ENCODE measurements around the gene FAR1.

FAR1 gene

DNA sequence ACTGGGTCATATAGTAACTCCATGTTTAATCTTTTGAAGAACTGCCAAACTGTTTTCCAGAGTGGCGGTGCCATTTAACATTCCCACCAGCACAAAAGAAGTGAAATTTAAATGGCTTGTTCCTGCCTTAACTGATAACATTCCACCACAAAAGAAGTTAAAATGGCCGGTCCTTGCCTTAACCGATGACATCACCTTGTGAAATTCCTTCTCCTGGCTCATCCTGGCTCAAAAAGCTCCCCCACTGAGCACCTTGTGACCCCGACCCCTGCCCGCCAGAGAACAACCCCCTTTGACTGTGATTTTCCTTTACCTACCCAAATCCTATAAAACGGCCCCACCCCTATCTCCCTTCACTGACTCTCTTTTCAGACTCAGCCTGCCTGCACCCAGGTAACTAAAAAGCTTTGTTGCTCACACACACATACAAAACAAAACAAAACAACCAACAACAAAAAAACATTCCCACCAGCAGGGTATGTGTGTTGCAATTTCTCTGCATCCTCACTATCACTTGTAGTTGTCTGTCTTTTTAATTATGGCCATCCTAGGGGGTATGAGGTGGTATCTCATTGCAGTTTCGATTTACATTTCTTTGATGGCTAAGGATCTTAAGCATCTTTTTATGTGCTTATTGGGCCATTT is 109.0 kb downstream of the FAR1 start:
- no peak overlapping the region for H3K4me3 ChIP-seq (ENCODE audit: low read length)
- no peaks in the 10 kb centered on the region for H3K9me3 ChIP-seq (ENCODE audit: low read length)
- no peak overlapping the region for H2AFZ ChIP-seq (ENCODE audit: low read depth, low read length)
- no peaks in the 10 kb centered on the region for H3K27me3 ChIP-seq (ENCODE audit: insufficient read depth, low read length)
- H3K36me3 ChIP-seq (ENCODE audit: insufficient read depth, low read length), result no peaks in the 10 kb centered on the region
- H3K4me1 ChIP-seq (ENCODE audit: insufficient read depth, low read length), result no peaks in the 10 kb centered on the region

DNA sequence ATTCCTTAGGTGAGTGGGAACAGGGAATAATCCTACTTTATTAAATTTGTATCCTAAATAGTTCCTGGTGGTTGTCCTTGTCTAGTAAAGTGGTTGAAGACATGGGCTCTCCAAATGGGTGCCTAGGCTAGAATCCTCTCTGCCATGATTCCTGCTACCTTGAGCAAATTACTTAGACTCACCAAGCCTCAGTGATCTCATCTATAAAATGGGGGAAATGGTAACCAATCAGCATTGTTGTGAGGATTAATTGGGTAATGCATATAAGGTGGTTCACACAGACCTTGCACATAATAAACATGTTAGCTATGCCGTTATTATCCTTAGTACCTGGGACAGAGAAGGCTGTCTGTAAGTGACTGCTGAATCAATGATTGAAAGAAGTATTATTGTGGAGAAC is 109.9 kb downstream of the FAR1 start:
- no peaks in the 10 kb centered on the region for H3K4me1 ChIP-seq (ENCODE audit: insufficient read depth, low read length)
- H3K9me3 ChIP-seq (ENCODE audit: low read length), result no peaks in the 10 kb centered on the region
- H3K36me3 ChIP-seq (ENCODE audit: insufficient read depth, low read length), result no peaks in the 10 kb centered on the region
- no peak overlapping the region for H3K4me3 ChIP-seq (ENCODE audit: low read length)
- H2AFZ ChIP-seq (ENCODE audit: low read depth, low read length), result no peak overlapping the region
- H3K27me3 ChIP-seq (ENCODE audit: insufficient read depth, low read length), result no peaks in the 10 kb centered on the region

DNA sequence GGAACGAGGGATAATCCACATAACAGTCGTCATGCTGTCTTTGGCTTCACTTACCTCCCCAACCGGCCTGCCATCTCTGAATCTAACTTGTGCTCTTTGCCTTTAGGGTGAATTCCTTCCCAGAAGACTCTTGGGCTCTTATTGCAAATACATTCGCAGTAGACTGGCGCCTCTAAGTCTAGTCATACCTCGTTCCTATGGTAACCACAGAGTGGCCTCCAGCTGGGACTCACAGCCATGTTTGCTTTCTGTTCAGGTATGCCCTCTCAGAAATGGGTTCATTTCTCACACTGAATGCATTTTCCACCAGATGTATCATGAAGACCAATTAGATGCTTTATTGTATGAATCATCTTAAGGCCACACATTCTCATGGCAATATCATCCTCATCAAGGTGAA is 112.7 kb downstream of the FAR1 start:
- Histone ChIP-seq H2AFZ (ENCODE audit: low read depth, low read length) (no peak overlapping the region), H3K36me3 (ENCODE audit: insufficient read depth, low read length) (no peaks in the 10 kb centered on the region), H3K4me3 (ENCODE audit: low read length) (no peak overlapping the region), H3K9me3 (ENCODE audit: low read length) (no peaks in the 10 kb centered on the region), H3K27me3 (ENCODE audit: insufficient read depth, low read length) (peaks cover under 1% of the 10 kb centered on the region), H3K4me1 (ENCODE audit: insufficient read depth, low read length) (no peaks in the 10 kb centered on the region)
